B cell (primary cell): Measurements from ENCODE around the gene FUT7. TPM values are rescaled to one million over a fixed set of nuclear protein-coding genes. Genes with fewer than 3 reads are reported as not detected.

ENCODE experiments used
- ATAC-seq: fragments of 200-7000 bp; cut with Tn5 transposase; one replicate; pipeline ENCODE4 v1.10.0; 2021; ENCODE audit warnings: low read depth, mild to moderate bottlenecking, moderate number of reproducible peaks, moderate library complexity
- CTCF ChIA-PET: fragments of 350-600 bp; sonication (Branson Sonifier 250); formaldehyde crosslinking; loops from one replicate; lab custom pipeline; 2021; ENCODE audit warnings: antibody characterized with exemption, inconsistent platforms; lab: Charles Lee
- POLR2A ChIA-PET: fragments of 350-600 bp; sonication (Branson Sonifier 250); formaldehyde crosslinking; loops from one replicate; lab custom pipeline; 2021; ENCODE audit warnings: antibody characterized with exemption; lab: Charles Lee
- DNase-seq: peaks from one replicate; pipeline ENCODE4 v3.0.0; 2013
- H2AFZ ChIP-seq: 2 replicates; pipeline ENCODE4 v1.6.1; 2012; ENCODE audit warnings: mild to moderate bottlenecking, low read depth, low read length; ENCODE audit not compliant: insufficient read depth, poor library complexity, severe bottlenecking
- H3K27ac ChIP-seq, 2 donors: 1 replicate in 1 of 2; 2 replicates in 1 of 2; pipeline ENCODE4 v1.5.1; 2012 to 2013; ENCODE audit warnings: low read length in 2 of 2, mild to moderate bottlenecking in 2 of 2, moderate library complexity in 1 of 2
- H3K27me3 ChIP-seq, 4 experiments: fragments of 200-600 bp in 1 of 4; sonication (generic) in 1 of 4; replicated peaks in 1 of 4; 1 replicate in 2 of 4; 2 replicates in 2 of 4; pipeline versions ENCODE4 v1.6.1 to v1.7.0; 2013 to 2016; ENCODE audit warnings: low read length in 3 of 4, mild to moderate bottlenecking in 2 of 4, mixed read lengths in 1 of 4, moderate library complexity in 1 of 4; ENCODE audit not compliant: insufficient read depth in 4 of 4, control insufficient read depth in 3 of 4; ENCODE audit errors: control extremely low read depth in 1 of 4
- H3K36me3 ChIP-seq, 2 experiments: replicated peaks in 1 of 2; 1 replicate in 1 of 2; 2 replicates in 1 of 2; pipeline versions ENCODE4 v1.6.1 to v1.7.1; 2013; ENCODE audit warnings: low read length in 1 of 2; ENCODE audit not compliant: insufficient read depth in 2 of 2, control insufficient read depth in 1 of 2; ENCODE audit errors: control extremely low read depth in 1 of 2, extremely low read depth in 1 of 2
- H3K4me1 ChIP-seq, 2 donors: fragments of 200-600 bp in 1 of 2; sonication (generic) in 1 of 2; 1 replicate in 1 of 2; 2 replicates in 1 of 2; pipeline versions ENCODE4 v1.5.1 to v1.6.1; 2013 to 2017; ENCODE audit warnings: low read length in 2 of 2; ENCODE audit not compliant: control insufficient read depth in 2 of 2, insufficient read depth in 2 of 2
- H3K4me2 ChIP-seq: replicated peaks from 2 replicates; pipeline ENCODE3; 2012; ENCODE audit warnings: mild to moderate bottlenecking, low read depth, low read length; ENCODE audit not compliant: poor library complexity, severe bottlenecking
- H3K4me3 ChIP-seq, 5 experiments: fragments of 200-600 bp in 1 of 5; sonication (generic) in 1 of 5; 1 replicate in 3 of 5; 2 replicates in 2 of 5; pipeline versions ENCODE4 v1.5.1 to v1.7.0; 2011 to 2016; ENCODE audit warnings: low read length in 4 of 5, mild to moderate bottlenecking in 4 of 5, low read depth in 2 of 5, control low read depth in 1 of 5, moderate library complexity in 1 of 5; ENCODE audit not compliant: insufficient read depth in 1 of 5; ENCODE audit errors: control extremely low read depth in 1 of 5, extremely low read depth in 1 of 5
- H3K79me2 ChIP-seq: fragments of 200-600 bp; sonication (generic); one replicate; pipeline ENCODE4 v1.6.0; 2016; ENCODE audit warnings: low read length; ENCODE audit not compliant: control insufficient read depth, insufficient read depth
- H3K9ac ChIP-seq: fragments of 200-600 bp; sonication (generic); 2 replicates; pipeline ENCODE4 v1.6.1; 2017; ENCODE audit warnings: mild to moderate bottlenecking, low read length, moderate library complexity
- H3K9me3 ChIP-seq, 3 donors: one replicate each; pipeline versions ENCODE4 v1.6.1 to v1.7.1; 2013; ENCODE audit warnings: low read length in 2 of 3; ENCODE audit not compliant: control insufficient read depth in 2 of 3, insufficient read depth in 1 of 3; ENCODE audit errors: control extremely low read depth in 1 of 3
- H4K20me1 ChIP-seq: 2 replicates; pipeline ENCODE4 v1.6.0; 2012; ENCODE audit warnings: mild to moderate bottlenecking, low read length; ENCODE audit not compliant: insufficient read depth, control insufficient read depth, poor library complexity, severe bottlenecking
- H3K27ac Mint-ChIP-seq: one replicate; pipeline ENCODE4 v1.8.0; 2021; ENCODE audit warnings: mixed read lengths
- H3K27me3 Mint-ChIP-seq: one replicate; pipeline ENCODE4 v1.8.0; 2021; ENCODE audit warnings: mixed read lengths
- H3K4me1 Mint-ChIP-seq: one replicate; pipeline ENCODE4 v1.8.0; 2021; ENCODE audit warnings: mixed read lengths
- H3K4me3 Mint-ChIP-seq: one replicate; pipeline ENCODE4 v1.8.0; 2021; ENCODE audit warnings: mixed read lengths
- H3K9me3 Mint-ChIP-seq: one replicate; pipeline ENCODE4 v1.8.0; 2022; ENCODE audit warnings: mixed read lengths; ENCODE audit not compliant: insufficient read depth
- CTCF ChIP-seq: fragments of 200-600 bp; IDR thresholded peaks from one replicate; pipeline ENCODE4 v1.8.0; 2022; ENCODE audit warnings: antibody characterized with exemption, mild to moderate bottlenecking
- EZH2 ChIP-seq: IDR thresholded peaks from 2 replicates; pipeline ENCODE4 v1.6.1; 2012; ENCODE audit warnings: borderline replicate concordance, low read depth, mild to moderate bottlenecking, moderate library complexity, low read length; ENCODE audit not compliant: insufficient read depth, poor library complexity, severe bottlenecking
- WGBS: methylation state at CpG from one replicate; pipeline ENCODE4 v1.1.5; 2013; ENCODE audit warnings: missing lambda C conversion rate; ENCODE audit not compliant: insufficient coverage; 5-methylcytosine and 5-hydroxymethylcytosine counted together
- intact Hi-C: fragments of 100-400 bp; cut with micrococcal nuclease; formaldehyde crosslinking; loops from one replicate; pipeline ENCODE4 v1.10.0; 2022
- polyA plus RNA-seq: library from polyadenylated mRNA; depleted of rRNA; stranded (reverse); fragments of >200 nt; gene quantifications from 2 replicates; pipeline ENCODE4 v1.2.3, GENCODE V29; 2012
- total RNA-seq, 2 donors: library from RNA; stranded (reverse); fragments of 120-200 nt in 1 of 2; gene quantifications; 1 replicate in 1 of 2; 2 replicates in 1 of 2; pipeline versions ENCODE4 v1.2.3 to v1.2.4, GENCODE V29; 2013 to 2022

The FUT7 gene
- total and polyA plus RNA-seq, 2 donors (not counting 1 experiment from before 2014, with no cell fraction given): 7.3 to 8.2 TPM

- Histone ChIP-seq H4K20me1 (peaks cover 8% of the 10 kb centered on the region), H3K36me3 (no peaks in the 10 kb centered on the region), H3K9ac (no peak overlapping the region), H3K4me2 (no peak overlapping the region), H3K9me3 (peaks cover 0 to 7% (median 0%) of the 10 kb centered on the region in 3 donors), H3K4me1 (peaks cover 15 to 33% of the 10 kb centered on the region in 2 donors), H3K27me3 (peaks cover 0 to 15% (median 1%) of the 10 kb centered on the region in 4 experiments), H3K79me2 (no peaks in the 10 kb centered on the region), H2AFZ (no peak overlapping the region), H3K27ac (no peak overlapping the region), H3K4me3 (no peak overlapping the region)
- 94% methylated on average over 20 of the region's 26 CpGs for WGBS
- intact Hi-C loops: no loop called here
- CTCF ChIA-PET: interaction anchor here (0.8 to 6.7 kb wide), 17 partner anchors 10 to 279 kb away, joined by 3 to 61 read pairs (median 9); partner anchors contain the start of genes ABCA2, MAN1B1, NPDC1 and TMEM141
- POLR2A ChIA-PET: interaction anchor here (1.3 kb wide), 1 partner anchor 17 kb away, joined by 5 read pairs; no protein-coding TSS in a partner anchor
- Mint-ChIP-seq H3K4me3 (no peak overlapping the region), H3K4me1 (peaks cover 16% of the 10 kb centered on the region), H3K9me3 (no peaks in the 10 kb centered on the region), H3K27ac (no peak overlapping the region), H3K27me3 (peaks cover 6% of the 10 kb centered on the region)
- DNase-seq: no peak
- TF ChIP-seq CTCF (no peak), EZH2 (no peak)
- no peak for ATAC-seq
Measured at GRCh38 chr9:137066096-137066861, 34.4 kb upstream of the FUT7 start.
